HepG2 (cell line): Measurements from ENCODE around the gene TRDMT1. TPM values are rescaled to one million over a fixed set of nuclear protein-coding genes. Genes with fewer than 3 reads are reported as not detected.

ENCODE experiments used
- ATAC-seq: fragments of 200-7000 bp; cut with Tn5 transposase; 3 replicates; pipeline ENCODE4 v1.9.1; 2020; ENCODE audit warnings: mild to moderate bottlenecking, moderate library complexity
- BruUV-seq: library from RNA; stranded (reverse); fragments of 400-500 nt; replicated peaks from 2 replicates; lab custom pipeline; 2021; lab: Mats Ljungman, UMichigan
- CTCF ChIA-PET: fragments of 300-600 bp; formaldehyde crosslinking; extraction: SDS; loops from one replicate; lab custom pipeline; 2021; ENCODE audit warnings: low total read pairs, inconsistent platforms, low intra/inter-chr PET ratio; lab: Yijun Ruan, JAX
- POLR2A ChIA-PET: fragments of 350-600 bp; sonication (Branson Sonifier 250); formaldehyde crosslinking; loops from one replicate; lab custom pipeline; 2020; ENCODE audit warnings: antibody characterized with exemption, inconsistent platforms; lab: Yijun Ruan, JAX
- DNase-seq: peaks from one replicate; pipeline ENCODE4 v3.0.0-alpha.2; 2015; ENCODE audit warnings: low spot score
- FAIRE-seq: peaks from 3 replicates; lab custom pipeline; 2011; peaks lifted over from hg19 to GRCh38; lab: Jason Lieb, UNC
- H2AFZ ChIP-seq: one replicate; pipeline ENCODE4 v1.6.1; 2011; ENCODE audit warnings: low read length, inconsistent platforms
- H3K27ac ChIP-seq: fragments of 300-600 bp; 3 replicates; pipeline ENCODE4 v1.8.0; 2011; ENCODE audit warnings: mixed run types, mild to moderate bottlenecking, mixed read lengths, low read length, inconsistent platforms; ENCODE audit not compliant: insufficient read depth; ENCODE audit errors: extremely low read length
- H3K27me3 ChIP-seq, 2 experiments: fragments of 200-600 bp in 1 of 2; 2 replicates in 1 of 2; 3 replicates in 1 of 2; pipeline versions ENCODE4 v1.6.0 to v1.8.0; 2011; ENCODE audit warnings: low read length in 2 of 2, mild to moderate bottlenecking in 2 of 2, moderate library complexity in 2 of 2, inconsistent platforms in 1 of 2; ENCODE audit not compliant: insufficient read depth in 2 of 2, control insufficient read depth in 1 of 2
- H3K36me3 ChIP-seq, 2 experiments: fragments of 200-600 bp in 1 of 2; replicated peaks in 1 of 2; 2 replicates in 1 of 2; 3 replicates in 1 of 2; pipeline versions ENCODE4 v1.5.1 to v1.8.0; 2011; ENCODE audit warnings: low read length in 2 of 2, inconsistent platforms in 1 of 2; ENCODE audit not compliant: insufficient read depth in 2 of 2, control insufficient read depth in 1 of 2
- H3K4me1 ChIP-seq: 2 replicates; pipeline ENCODE4 v1.5.1; 2012; ENCODE audit warnings: low read length, inconsistent platforms; ENCODE audit not compliant: insufficient read depth
- H3K4me2 ChIP-seq: 2 replicates; pipeline ENCODE4 v1.6.0; 2011; ENCODE audit warnings: low read depth, low read length, inconsistent platforms
- H3K4me3 ChIP-seq, 3 experiments: fragments of 200-600 bp in 1 of 3; sonication (generic), shearing (Covaris generic) in 1 of 3; replicated peaks in 1 of 3; 2 replicates each; pipeline ENCODE4 v1.5.1; 2011 to 2016; ENCODE audit warnings: low read length in 3 of 3, inconsistent platforms in 2 of 3, low read depth in 2 of 3, mild to moderate bottlenecking in 2 of 3, control low read depth in 1 of 3, mixed read lengths in 1 of 3; ENCODE audit not compliant: insufficient read depth in 1 of 3
- H3K79me2 ChIP-seq: one replicate; pipeline ENCODE4 v1.6.1; 2011; ENCODE audit warnings: low read length, inconsistent platforms; ENCODE audit not compliant: insufficient read depth
- H3K9ac ChIP-seq: 2 replicates; pipeline ENCODE4 v1.6.0; 2011; ENCODE audit warnings: mild to moderate bottlenecking, low read depth, low read length, inconsistent platforms; ENCODE audit not compliant: insufficient read depth
- H3K9me3 ChIP-seq: 2 replicates; pipeline ENCODE4 v1.5.1; 2012; ENCODE audit warnings: mild to moderate bottlenecking, low read length
- H4K20me1 ChIP-seq: 2 replicates; pipeline ENCODE4 v1.6.0; 2011; ENCODE audit warnings: inconsistent platforms, mild to moderate bottlenecking, low read length, moderate library complexity; ENCODE audit not compliant: insufficient read depth
- ARID3A ChIP-seq: IDR thresholded peaks from 2 replicates; pipeline ENCODE4 v1.6.1; 2012; ENCODE audit warnings: low read depth, low read length, improper control_type of control experiment
- FOXM1 ChIP-seq: sonication (generic); formaldehyde crosslinking; IDR thresholded peaks from 2 replicates; pipeline ENCODE4 v1.5.0; 2020; ENCODE audit warnings: missing genetic modification reagents
- KLF11 ChIP-seq: IDR thresholded peaks from 2 replicates; pipeline ENCODE4 v1.6.1; 2016; ENCODE audit warnings: missing compliant biosample characterization
- KLF9 ChIP-seq: IDR thresholded peaks from 2 replicates; pipeline ENCODE4 v1.6.1; 2016; ENCODE audit warnings: low read depth
- MNT ChIP-seq: fragments of 450-650 bp; IDR thresholded peaks from 2 replicates; pipeline ENCODE4 v1.6.1; 2016
- NR2F6 ChIP-seq, 2 experiments: IDR thresholded peaks; 2 replicates each; pipeline ENCODE4 v1.6.1; 2016; ENCODE audit warnings: antibody characterized with exemption in 1 of 2, mild to moderate bottlenecking in 1 of 2
- SAP130 ChIP-seq: IDR thresholded peaks from 2 replicates; pipeline ENCODE4 v1.6.1; 2016; ENCODE audit warnings: low read depth
- TSC22D2 ChIP-seq: sonication (generic); formaldehyde crosslinking; IDR thresholded peaks from 2 replicates; pipeline ENCODE4 v1.5.1; 2020; ENCODE audit warnings: missing genetic modification reagents, mild to moderate bottlenecking, borderline replicate concordance
- ZBTB14 ChIP-seq: sonication (generic); formaldehyde crosslinking; IDR thresholded peaks from 2 replicates; pipeline ENCODE4 v1.4.0; 2020; ENCODE audit warnings: missing genetic modification reagents
- ZNF790 ChIP-seq: sonication (generic); formaldehyde crosslinking; IDR thresholded peaks from 2 replicates; pipeline ENCODE4 v1.8.0; 2022; ENCODE audit warnings: missing genetic modification reagents, mild to moderate bottlenecking, borderline replicate concordance
- WGBS: methylation state at CpG from one replicate; pipeline ENCODE4 v1.1.6; 2017; ENCODE audit warnings: low lambda C conversion rate; 5-methylcytosine and 5-hydroxymethylcytosine counted together
- in situ Hi-C: cut with HindIII; loops from 2 replicates; pipeline ENCODE4 v1.10.0; 2017; ENCODE audit warnings: low pct_unique_long_range_greater_than_20kb; ENCODE audit not compliant: extremely low pct_ligation_motif_present
- intact Hi-C: fragments of 100-400 bp; cut with micrococcal nuclease; formaldehyde crosslinking; loops from one replicate; pipeline ENCODE4 v1.10.0; 2022; ENCODE audit not compliant: unreplicated experiment
- polyA plus RNA-seq, 8 experiments: library from polyadenylated mRNA; depleted of rRNA in 3 of 8; stranded (reverse) in 7 of 8; unstranded in 1 of 8; fragments of >200 nt; fragmentation: Illumina TruSeq in 4 of 8; extraction: Trizol in 4 of 8; gene quantifications; 2 replicates each; pipeline versions ENCODE4 v1.2.1 to v1.2.3, GENCODE V29; 2011 to 2016; ENCODE audit warnings: low read depth in 4 of 8, missing spikeins in 1 of 8, mixed read lengths in 1 of 8; ENCODE audit not compliant: insufficient read depth in 1 of 8
- total RNA-seq, 5 experiments: library from RNA; depleted of rRNA; stranded (reverse); fragments of >200 nt; fragmentation: Illumina TruSeq; extraction: Trizol; gene quantifications; 2 replicates each; pipeline ENCODE4 v1.2.3, GENCODE V29; 2016; ENCODE audit warnings: low read depth in 1 of 5
- TF ChIP-seq, protein P1 (sequence below): IDR thresholded peaks from 2 replicates; pipeline ENCODE4 v1.6.1; 2016; ENCODE audit warnings: low read depth, borderline replicate concordance
- TF ChIP-seq, protein P2 (sequence below): sonication (generic); formaldehyde crosslinking; IDR thresholded peaks from 2 replicates; pipeline ENCODE4 v1.4.0; 2020; ENCODE audit warnings: mild to moderate bottlenecking, low read depth, missing genetic modification reagents

TRDMT1 gene
- total and polyA plus RNA-seq, 2 of the 13 experiments (the other 11 are each of a cell fraction or from before 2014, with no cell fraction given) = 2.0 to 3.0 TPM

DNA sequence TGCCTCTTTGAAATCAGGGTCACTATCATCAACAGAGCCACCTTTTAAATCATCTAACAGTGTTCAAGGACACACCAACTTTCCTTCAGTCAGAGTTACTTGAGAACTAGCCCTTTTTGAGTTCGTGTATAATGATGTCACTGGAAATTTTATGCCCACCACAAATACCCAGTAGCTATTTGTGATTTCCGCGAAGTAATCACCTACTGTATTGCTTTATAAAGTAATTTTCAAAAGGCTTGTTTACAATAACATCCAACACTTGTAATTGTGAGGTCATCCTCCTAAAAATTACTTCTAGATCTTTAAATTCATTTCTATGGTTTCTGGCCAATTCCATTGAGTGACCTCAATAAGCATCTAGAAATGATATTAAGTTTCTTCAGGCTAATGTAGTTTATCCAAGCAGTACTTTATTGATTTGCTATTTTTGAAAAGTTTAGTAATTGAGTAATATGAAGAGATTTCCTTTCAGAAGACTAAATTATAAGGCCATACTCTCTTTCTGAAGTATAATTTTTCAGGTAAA, 12.8 kb downstream of the TRDMT1 start:
- POLR2A ChIA-PET = no interaction called here
- Histone ChIP-seq H3K4me1 (no peaks in the 10 kb centered on the region), H4K20me1 (no peaks in the 10 kb centered on the region), H3K4me2 (no peak overlapping the region), H3K4me3 (no peak overlapping the region), H3K9ac (no peak overlapping the region), H2AFZ (no peak overlapping the region), H3K36me3 (no peaks in the 10 kb centered on the region), H3K27me3 (no peaks in the 10 kb centered on the region), H3K79me2 (no peaks in the 10 kb centered on the region), H3K9me3 (no peaks in the 10 kb centered on the region), H3K27ac (no peak overlapping the region)
- BruUV-seq = no TSS peak
- in situ Hi-C loops = no loop called here
- CTCF ChIA-PET = no interaction called here
- intact Hi-C loops = no loop called here
- 64% methylated on average over 3 of the region's 3 CpGs for WGBS
- DNase-seq = no peak
- ATAC-seq = no peak
- no peak for TF ChIP-seq ARID3A
- no peak for TF ChIP-seq TSC22D2
- no peak for TF ChIP-seq KLF11 (CRISPR knock-in tag)
- no peak for TF ChIP-seq ZBTB14 (CRISPR knock-in tag)
- TF ChIP-seq ZNF790 (CRISPR knock-in tag) = no peak
- TF ChIP-seq, all 625 proteins: peak for 0
- FAIRE-seq = no peak

DNA sequence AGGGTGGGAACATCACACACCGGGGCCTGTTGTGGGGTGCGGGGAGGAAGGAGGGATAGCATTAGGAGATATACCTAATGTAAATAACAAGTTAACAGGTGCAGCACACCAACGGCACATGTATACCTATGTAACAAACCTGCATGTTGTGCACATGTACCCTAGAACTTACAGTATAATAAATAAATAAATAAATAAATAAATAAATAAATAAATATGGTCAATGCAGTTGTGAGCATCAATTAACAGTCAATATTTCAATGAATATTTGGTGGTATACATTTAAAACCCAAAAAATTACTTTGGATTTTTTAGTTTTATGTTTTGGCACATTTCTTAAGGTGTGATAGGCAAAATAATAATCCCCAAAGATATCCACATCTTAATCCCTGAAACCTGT, 15.6 kb downstream of the TRDMT1 start:
- 95% methylated on average over 3 of the region's 3 CpGs for WGBS
- in situ Hi-C loops = no loop called here
- TF ChIP-seq NR2F6 (IDR thresholded peaks at IDR 0.05) (no peak), NR2F6 (CRISPR knock-in tag; IDR thresholded peaks at IDR 0.05) (no peak), KLF9 (CRISPR knock-in tag) (no peak), SAP130 (no peak), FOXM1 (no peak), MNT (no peak)
- TF ChIP-seq, protein P1, sequence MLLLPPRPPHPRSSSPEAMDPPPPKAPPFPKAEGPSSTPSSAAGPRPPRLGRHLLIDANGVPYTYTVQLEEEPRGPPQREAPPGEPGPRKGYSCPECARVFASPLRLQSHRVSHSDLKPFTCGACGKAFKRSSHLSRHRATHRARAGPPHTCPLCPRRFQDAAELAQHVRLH = no peak
- TF ChIP-seq, protein P2, sequence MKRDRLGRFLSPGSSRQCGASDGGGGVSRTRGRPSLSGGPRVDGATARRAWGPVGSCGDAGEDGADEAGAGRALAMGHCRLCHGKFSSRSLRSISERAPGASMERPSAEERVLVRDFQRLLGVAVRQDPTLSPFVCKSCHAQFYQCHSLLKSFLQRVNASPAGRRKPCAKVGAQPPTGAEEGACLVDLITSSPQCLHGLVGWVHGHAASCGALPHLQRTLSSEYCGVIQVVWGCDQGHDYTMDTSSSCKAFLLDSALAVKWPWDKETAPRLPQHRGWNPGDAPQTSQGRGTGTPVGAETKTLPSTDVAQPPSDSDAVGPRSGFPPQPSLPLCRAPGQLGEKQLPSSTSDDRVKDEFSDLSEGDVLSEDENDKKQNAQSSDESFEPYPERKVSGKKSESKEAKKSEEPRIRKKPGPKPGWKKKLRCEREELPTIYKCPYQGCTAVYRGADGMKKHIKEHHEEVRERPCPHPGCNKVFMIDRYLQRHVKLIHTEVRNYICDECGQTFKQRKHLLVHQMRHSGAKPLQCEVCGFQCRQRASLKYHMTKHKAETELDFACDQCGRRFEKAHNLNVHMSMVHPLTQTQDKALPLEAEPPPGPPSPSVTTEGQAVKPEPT (CRISPR knock-in tag) = no peak

More for the DNA sequence above, 15.6 kb downstream of the TRDMT1 start:
- no TSS peak for BruUV-seq
- Histone ChIP-seq H3K9ac (no peak overlapping the region), H2AFZ (no peak overlapping the region), H3K27ac (no peak overlapping the region), H3K36me3 (no peaks in the 10 kb centered on the region), H3K4me2 (no peak overlapping the region), H3K4me1 (no peaks in the 10 kb centered on the region), H3K79me2 (no peaks in the 10 kb centered on the region), H3K27me3 (no peaks in the 10 kb centered on the region), H4K20me1 (no peaks in the 10 kb centered on the region), H3K4me3 (no peak overlapping the region), H3K9me3 (no peaks in the 10 kb centered on the region)
- intact Hi-C loops = no loop called here
- POLR2A ChIA-PET = no interaction called here
- no peak for FAIRE-seq
- CTCF ChIA-PET = no interaction called here
- DNase-seq = no peak
- no peak for ATAC-seq
